ENCODE measurements around the gene GPR55. TPM values are rescaled to one million over a fixed set of nuclear protein-coding genes. Genes with fewer than 3 reads are reported as not detected.

Gene GPR55
- total and polyA plus RNA-seq, 2 of the 4 experiments (the other 2 are of a cell fraction): 0.03 TPM; not detected in 1

DNA sequence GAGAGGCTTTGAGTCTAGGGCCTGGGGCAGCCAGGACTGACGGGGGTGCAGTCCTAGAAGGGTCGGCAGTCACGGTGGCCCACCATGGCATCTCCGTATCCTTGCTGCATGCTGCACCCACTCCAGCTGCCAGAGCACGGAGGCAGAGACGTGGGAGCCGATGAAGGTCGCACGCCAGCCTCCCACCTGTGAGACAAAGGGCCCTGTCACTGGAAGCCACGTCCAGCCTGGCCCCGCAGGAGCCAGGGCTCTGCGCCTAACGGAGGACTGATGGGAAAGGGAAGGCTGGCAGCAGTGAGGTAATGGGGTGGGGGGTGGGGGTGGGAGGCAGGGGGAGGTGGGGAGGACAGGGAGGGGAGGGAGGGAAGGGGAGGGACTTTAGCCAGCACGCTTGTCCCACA lies 38.4 kb downstream of the GPR55 start:
- no peaks in the 10 kb centered on the region; the same call in 1 of the 2 replicates for H3K9me3 ChIP-seq (ENCODE audit: control insufficient read depth, insufficient read depth, low read length)
- intact Hi-C loops (cut with micrococcal nuclease): no loop called here
- no peaks in the 10 kb centered on the region for H3K9me1 ChIP-seq (ENCODE audit: insufficient read depth, low read length)
- no peak overlapping the region for H4K5ac ChIP-seq (ENCODE audit: low read depth, low read length)
- no peak for ATAC-seq (ENCODE audit: low read depth)
- H3K36me3 ChIP-seq (ENCODE audit: control insufficient read depth, insufficient read depth, low read length): no peaks in the 10 kb centered on the region
- H3K56ac ChIP-seq (ENCODE audit: extremely low read depth, insufficient read depth, low read length): no peak overlapping the region
- no peak overlapping the region for H3K23ac ChIP-seq (ENCODE audit: low read depth, low read length)
- no peak overlapping the region for H3K18ac ChIP-seq (ENCODE audit: low read depth, low read length)
- no peak overlapping the region for H4K8ac ChIP-seq (ENCODE audit: low read depth in 2 of 2, low read length in 2 of 2)
- H3K14ac ChIP-seq (replicated peaks; ENCODE audit: low read depth, low read length): no peak overlapping the region
- H2AK5ac ChIP-seq (ENCODE audit: low read depth, low read length): no peak overlapping the region
- TF ChIP-seq RCOR1 (IDR thresholded peaks at IDR 0.05; ENCODE audit: insufficient replicate concordance, low read length) (no peak), MAZ (IDR thresholded peaks at IDR 0.05; ENCODE audit: borderline replicate concordance, low read depth, low read length) (no peak), FOS (IDR thresholded peaks at IDR 0.05; ENCODE audit: low read depth, low read length) (no peak)
- TF ChIP-seq, protein P1, sequence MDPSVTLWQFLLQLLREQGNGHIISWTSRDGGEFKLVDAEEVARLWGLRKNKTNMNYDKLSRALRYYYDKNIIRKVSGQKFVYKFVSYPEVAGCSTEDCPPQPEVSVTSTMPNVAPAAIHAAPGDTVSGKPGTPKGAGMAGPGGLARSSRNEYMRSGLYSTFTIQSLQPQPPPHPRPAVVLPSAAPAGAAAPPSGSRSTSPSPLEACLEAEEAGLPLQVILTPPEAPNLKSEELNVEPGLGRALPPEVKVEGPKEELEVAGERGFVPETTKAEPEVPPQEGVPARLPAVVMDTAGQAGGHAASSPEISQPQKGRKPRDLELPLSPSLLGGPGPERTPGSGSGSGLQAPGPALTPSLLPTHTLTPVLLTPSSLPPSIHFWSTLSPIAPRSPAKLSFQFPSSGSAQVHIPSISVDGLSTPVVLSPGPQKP (IDR thresholded peaks at IDR 0.05; ENCODE audit: borderline replicate concordance, low read depth, low read length): no peak
- no peak overlapping the region for H2AK9ac ChIP-seq (replicated peaks; ENCODE audit: low read depth, low read length, poor library complexity)
- peaks cover 15% of the 10 kb centered on the region for H3K27me3 ChIP-seq (ENCODE audit: control insufficient read depth, insufficient read depth, low read length)
- no peak overlapping the region for H3K4ac ChIP-seq (ENCODE audit: low read depth, low read length)
- ChIA-PET POLR2A (ENCODE audit: unreplicated experiment) (no interaction called here), CTCF (no interaction called here)
- dilution Hi-C loops (cut with HindIII; ENCODE audit: low sequenced_read_pairs, unreplicated experiment): no loop called here
- 52% methylated on average over 7 of the region's 14 CpGs; no CpG with 5 or more reads in 1 of the 2 experiments for WGBS, 2 experiments (ENCODE audit: extremely low coverage in 2 of 2, insufficient read length in 1 of 2)
- DNase-seq: no peak
- H3K9ac ChIP-seq (ENCODE audit: low read depth, low read length): no peak overlapping the region
- no peak overlapping the region for H2BK20ac ChIP-seq (ENCODE audit: low read depth, low read length)
- H3K4me3 ChIP-seq (ENCODE audit: insufficient read depth, low read depth, low read length): no peak overlapping the region
- H3K79me1 ChIP-seq (ENCODE audit: low read depth in 1 of 2, low read length in 2 of 2): no peaks in the 10 kb centered on the region
- H2BK15ac ChIP-seq (ENCODE audit: low read depth, low read length): no peak overlapping the region
- H3K4me1 ChIP-seq (ENCODE audit: control insufficient read depth, insufficient read depth, low read length): no peaks in the 10 kb centered on the region; the same call in 1 of the 2 replicates
- no TSS peak for BruUV-seq (replicated peaks)
- no peak overlapping the region for H3K27ac ChIP-seq (ENCODE audit: insufficient read depth, low read length)
- H4K20me1 ChIP-seq (ENCODE audit: insufficient read depth, low read length): no peaks in the 10 kb centered on the region
- no peak overlapping the region for H4K91ac ChIP-seq (ENCODE audit: insufficient read depth, low read depth, low read length)
- peak overlapping the region; percentile 63 for H2AFZ ChIP-seq (replicated peaks; ENCODE audit: low read length, poor library complexity)
- no peak overlapping the region for H3K4me2 ChIP-seq (ENCODE audit: low read depth, low read length)
- in situ Hi-C loops (cut with MboI; ENCODE audit: low sequenced_read_pairs): no loop called here
- no peak overlapping the region for H2BK5ac ChIP-seq (ENCODE audit: low read depth, low read length, poor library complexity, severe bottlenecking)
- no peak overlapping the region for H2BK120ac ChIP-seq (ENCODE audit: low read depth, low read length)

All from IMR-90 (cell line).